ENCODE measurements around the gene CTSH. TPM values are rescaled to one million over a fixed set of nuclear protein-coding genes. Genes with fewer than 3 reads are reported as not detected.

The CTSH gene
- total and polyA plus RNA-seq, 2 of the 13 experiments (the other 11 are each of a cell fraction or from before 2014, with no cell fraction given): 265 to 653 TPM

DNA sequence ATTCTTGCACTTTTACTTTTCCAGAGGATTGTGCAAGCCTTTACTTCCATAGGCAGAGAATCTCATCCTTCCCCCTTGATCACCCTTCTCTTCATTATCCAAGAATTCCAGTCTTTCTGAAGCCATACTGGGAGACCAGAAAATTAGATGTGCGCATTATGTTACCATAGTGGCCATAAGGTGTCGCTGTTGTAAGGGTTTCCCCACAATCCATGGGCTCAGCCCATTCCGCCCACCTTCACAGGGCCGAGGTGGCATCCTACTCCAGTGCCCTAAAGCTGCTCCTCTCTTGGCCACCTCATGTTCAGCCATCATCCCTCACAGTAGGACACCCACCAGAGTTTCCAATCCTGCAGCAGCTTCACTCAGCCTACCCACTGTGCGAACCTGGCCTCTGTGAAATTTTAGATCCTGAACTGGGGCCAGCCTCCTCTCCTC is 35.0 kb downstream of the CTSH start (continued):
- TF ChIP-seq, protein P1, sequence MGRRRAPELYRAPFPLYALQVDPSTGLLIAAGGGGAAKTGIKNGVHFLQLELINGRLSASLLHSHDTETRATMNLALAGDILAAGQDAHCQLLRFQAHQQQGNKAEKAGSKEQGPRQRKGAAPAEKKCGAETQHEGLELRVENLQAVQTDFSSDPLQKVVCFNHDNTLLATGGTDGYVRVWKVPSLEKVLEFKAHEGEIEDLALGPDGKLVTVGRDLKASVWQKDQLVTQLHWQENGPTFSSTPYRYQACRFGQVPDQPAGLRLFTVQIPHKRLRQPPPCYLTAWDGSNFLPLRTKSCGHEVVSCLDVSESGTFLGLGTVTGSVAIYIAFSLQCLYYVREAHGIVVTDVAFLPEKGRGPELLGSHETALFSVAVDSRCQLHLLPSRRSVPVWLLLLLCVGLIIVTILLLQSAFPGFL (CRISPR knock-in tag; IDR thresholded peaks at IDR 0.05): no peak
- TF ChIP-seq, protein P2, sequence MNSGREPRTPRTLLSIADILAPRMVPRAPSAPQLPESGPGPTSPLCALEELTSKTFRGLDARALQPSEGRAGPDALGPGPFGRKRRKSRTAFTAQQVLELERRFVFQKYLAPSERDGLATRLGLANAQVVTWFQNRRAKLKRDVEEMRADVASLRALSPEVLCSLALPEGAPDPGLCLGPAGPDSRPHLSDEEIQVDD (CRISPR knock-in tag; IDR thresholded peaks at IDR 0.05; ENCODE audit: borderline replicate concordance): no peak
- TF ChIP-seq ZKSCAN1 (IDR thresholded peaks at IDR 0.05; ENCODE audit: low read length) (peak; percentile 92), SAP130 (CRISPR knock-in tag; IDR thresholded peaks at IDR 0.05; ENCODE audit: low read depth) (no peak), RFX1 (IDR thresholded peaks at IDR 0.05) (no peak), MXI1 (IDR thresholded peaks at IDR 0.05; ENCODE audit: borderline replicate concordance, low read depth, low read length) (no peak), AGO2 (optimal IDR thresholded peaks at IDR 0.05; ENCODE audit: low read depth, low read length) (no peak), GLI4 (CRISPR knock-in tag; IDR thresholded peaks at IDR 0.05; ENCODE audit: borderline replicate concordance) (no peak), SOX13 (IDR thresholded peaks at IDR 0.05) (no peak), SOX13 (CRISPR knock-in tag; conservative IDR thresholded peaks at IDR 0.05 in 1 of 2, IDR thresholded peaks at IDR 0.05 in 1 of 2) (no peak), ZNF552 (CRISPR knock-in tag; IDR thresholded peaks at IDR 0.05; ENCODE audit: borderline replicate concordance) (no peak), MEIS2 (CRISPR knock-in tag; IDR thresholded peaks at IDR 0.05) (no peak), ZNF446 (CRISPR knock-in tag; IDR thresholded peaks at IDR 0.05) (no peak), RAD21 (CRISPR knock-in tag; IDR thresholded peaks at IDR 0.05) (peak; percentile 81), CBFB (CRISPR knock-in tag; IDR thresholded peaks at IDR 0.05) (no peak), ZNF652 (CRISPR knock-in tag; IDR thresholded peaks at IDR 0.05; ENCODE audit: borderline replicate concordance, low read depth) (no peak), KDM1A (CRISPR knock-in tag; IDR thresholded peaks at IDR 0.05) (no peak), ZNF839 (CRISPR knock-in tag; IDR thresholded peaks at IDR 0.05; ENCODE audit: borderline replicate concordance) (no peak)
- TF ChIP-seq, protein P3, sequence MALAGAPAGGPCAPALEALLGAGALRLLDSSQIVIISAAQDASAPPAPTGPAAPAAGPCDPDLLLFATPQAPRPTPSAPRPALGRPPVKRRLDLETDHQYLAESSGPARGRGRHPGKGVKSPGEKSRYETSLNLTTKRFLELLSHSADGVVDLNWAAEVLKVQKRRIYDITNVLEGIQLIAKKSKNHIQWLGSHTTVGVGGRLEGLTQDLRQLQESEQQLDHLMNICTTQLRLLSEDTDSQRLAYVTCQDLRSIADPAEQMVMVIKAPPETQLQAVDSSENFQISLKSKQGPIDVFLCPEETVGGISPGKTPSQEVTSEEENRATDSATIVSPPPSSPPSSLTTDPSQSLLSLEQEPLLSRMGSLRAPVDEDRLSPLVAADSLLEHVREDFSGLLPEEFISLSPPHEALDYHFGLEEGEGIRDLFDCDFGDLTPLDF (CRISPR knock-in tag; IDR thresholded peaks at IDR 0.05): no peak
- TF ChIP-seq, protein P4, sequence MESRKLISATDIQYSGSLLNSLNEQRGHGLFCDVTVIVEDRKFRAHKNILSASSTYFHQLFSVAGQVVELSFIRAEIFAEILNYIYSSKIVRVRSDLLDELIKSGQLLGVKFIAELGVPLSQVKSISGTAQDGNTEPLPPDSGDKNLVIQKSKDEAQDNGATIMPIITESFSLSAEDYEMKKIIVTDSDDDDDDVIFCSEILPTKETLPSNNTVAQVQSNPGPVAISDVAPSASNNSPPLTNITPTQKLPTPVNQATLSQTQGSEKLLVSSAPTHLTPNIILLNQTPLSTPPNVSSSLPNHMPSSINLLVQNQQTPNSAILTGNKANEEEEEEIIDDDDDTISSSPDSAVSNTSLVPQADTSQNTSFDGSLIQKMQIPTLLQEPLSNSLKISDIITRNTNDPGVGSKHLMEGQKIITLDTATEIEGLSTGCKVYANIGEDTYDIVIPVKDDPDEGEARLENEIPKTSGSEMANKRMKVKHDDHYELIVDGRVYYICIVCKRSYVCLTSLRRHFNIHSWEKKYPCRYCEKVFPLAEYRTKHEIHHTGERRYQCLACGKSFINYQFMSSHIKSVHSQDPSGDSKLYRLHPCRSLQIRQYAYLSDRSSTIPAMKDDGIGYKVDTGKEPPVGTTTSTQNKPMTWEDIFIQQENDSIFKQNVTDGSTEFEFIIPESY (CRISPR knock-in tag; IDR thresholded peaks at IDR 0.05): peak; percentile 91
- TF ChIP-seq, protein P5, sequence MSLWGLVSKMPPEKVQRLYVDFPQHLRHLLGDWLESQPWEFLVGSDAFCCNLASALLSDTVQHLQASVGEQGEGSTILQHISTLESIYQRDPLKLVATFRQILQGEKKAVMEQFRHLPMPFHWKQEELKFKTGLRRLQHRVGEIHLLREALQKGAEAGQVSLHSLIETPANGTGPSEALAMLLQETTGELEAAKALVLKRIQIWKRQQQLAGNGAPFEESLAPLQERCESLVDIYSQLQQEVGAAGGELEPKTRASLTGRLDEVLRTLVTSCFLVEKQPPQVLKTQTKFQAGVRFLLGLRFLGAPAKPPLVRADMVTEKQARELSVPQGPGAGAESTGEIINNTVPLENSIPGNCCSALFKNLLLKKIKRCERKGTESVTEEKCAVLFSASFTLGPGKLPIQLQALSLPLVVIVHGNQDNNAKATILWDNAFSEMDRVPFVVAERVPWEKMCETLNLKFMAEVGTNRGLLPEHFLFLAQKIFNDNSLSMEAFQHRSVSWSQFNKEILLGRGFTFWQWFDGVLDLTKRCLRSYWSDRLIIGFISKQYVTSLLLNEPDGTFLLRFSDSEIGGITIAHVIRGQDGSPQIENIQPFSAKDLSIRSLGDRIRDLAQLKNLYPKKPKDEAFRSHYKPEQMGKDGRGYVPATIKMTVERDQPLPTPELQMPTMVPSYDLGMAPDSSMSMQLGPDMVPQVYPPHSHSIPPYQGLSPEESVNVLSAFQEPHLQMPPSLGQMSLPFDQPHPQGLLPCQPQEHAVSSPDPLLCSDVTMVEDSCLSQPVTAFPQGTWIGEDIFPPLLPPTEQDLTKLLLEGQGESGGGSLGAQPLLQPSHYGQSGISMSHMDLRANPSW (CRISPR knock-in tag; IDR thresholded peaks at IDR 0.05; ENCODE audit: borderline replicate concordance): no peak
